22Rv1 (cell line): Measurements from ENCODE around the gene PTPRC.
"Not testable (repeated sequence)": the region's sequence is repeated elsewhere in the genome, so short reads cannot be mapped to it uniquely, and the experiment has no call there.

Source experiments
- ZFX ChIP-seq: fragments of 450-650 bp; IDR thresholded peaks from 2 replicates; pipeline ENCODE4 v1.6.1; 2017; ENCODE audit warnings: antibody characterized with exemption, borderline replicate concordance
- TF ChIP-seq, protein P1 (sequence below): fragments of 450-650 bp; IDR thresholded peaks from 2 replicates; pipeline ENCODE4 v1.5.1; 2017; ENCODE audit warnings: mild to moderate bottlenecking

DNA sequence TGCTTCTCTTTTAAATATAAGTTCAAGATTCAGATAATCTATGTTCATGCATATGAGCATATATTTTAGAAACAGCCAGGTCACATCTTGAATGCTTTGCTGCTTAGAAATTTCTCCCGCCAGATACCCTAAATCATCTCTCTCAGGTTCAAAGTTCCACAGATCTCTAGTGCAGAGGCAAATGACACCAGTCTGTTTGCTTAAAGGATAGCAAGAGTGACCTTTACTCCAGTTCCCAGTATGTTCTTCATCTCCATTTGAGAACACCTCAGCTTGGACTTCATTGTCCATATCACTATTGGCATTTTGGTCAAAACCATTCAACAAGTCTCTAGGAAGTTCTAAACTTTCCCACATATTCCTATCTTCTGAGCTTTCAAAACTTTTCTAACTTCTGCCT lies 37.5 kb upstream of the PTPRC start:
- TF ChIP-seq, protein P1, sequence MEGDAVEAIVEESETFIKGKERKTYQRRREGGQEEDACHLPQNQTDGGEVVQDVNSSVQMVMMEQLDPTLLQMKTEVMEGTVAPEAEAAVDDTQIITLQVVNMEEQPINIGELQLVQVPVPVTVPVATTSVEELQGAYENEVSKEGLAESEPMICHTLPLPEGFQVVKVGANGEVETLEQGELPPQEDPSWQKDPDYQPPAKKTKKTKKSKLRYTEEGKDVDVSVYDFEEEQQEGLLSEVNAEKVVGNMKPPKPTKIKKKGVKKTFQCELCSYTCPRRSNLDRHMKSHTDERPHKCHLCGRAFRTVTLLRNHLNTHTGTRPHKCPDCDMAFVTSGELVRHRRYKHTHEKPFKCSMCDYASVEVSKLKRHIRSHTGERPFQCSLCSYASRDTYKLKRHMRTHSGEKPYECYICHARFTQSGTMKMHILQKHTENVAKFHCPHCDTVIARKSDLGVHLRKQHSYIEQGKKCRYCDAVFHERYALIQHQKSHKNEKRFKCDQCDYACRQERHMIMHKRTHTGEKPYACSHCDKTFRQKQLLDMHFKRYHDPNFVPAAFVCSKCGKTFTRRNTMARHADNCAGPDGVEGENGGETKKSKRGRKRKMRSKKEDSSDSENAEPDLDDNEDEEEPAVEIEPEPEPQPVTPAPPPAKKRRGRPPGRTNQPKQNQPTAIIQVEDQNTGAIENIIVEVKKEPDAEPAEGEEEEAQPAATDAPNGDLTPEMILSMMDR = not testable (repeated sequence)
- TF ChIP-seq ZFX = not testable (repeated sequence)
